Pancreas (tissue), 10 donors: Measurements from ENCODE around the gene COL3A1. TPM values are rescaled to one million over a fixed set of nuclear protein-coding genes. Genes with fewer than 3 reads are reported as not detected.
A peak's percentile ranks its signal among the peaks of the same experiment; 100 is the strongest.

Experiments
- ATAC-seq, 4 donors: fragments of 200-7000 bp; cut with Tn5 transposase; one replicate each; pipeline versions ENCODE4 v1.8.0 to v1.9.1; 2020; ENCODE audit warnings: mild to moderate bottlenecking in 4 of 4, moderate library complexity in 4 of 4
- DNase-seq, 6 donors: peaks; one replicate each; pipeline ENCODE4 v3.0.0-alpha.2; 2020
- FAIRE-seq: peaks from 2 replicates; lab custom pipeline; 2012; peaks lifted over from hg19 to GRCh38; lab: Jason Lieb, UNC
- H3K27ac ChIP-seq, 4 donors: fragments of 200-600 bp; sonication (generic); 1 replicate in 3 of 4; 2 replicates in 1 of 4; pipeline versions ENCODE4 v1.5.0 to v1.8.0; 2020
- H3K27me3 ChIP-seq, 4 donors: fragments of 200-600 bp; one replicate each; pipeline ENCODE4 v1.8.0; 2021
- H3K36me3 ChIP-seq, 3 donors: fragments of 200-600 bp; sonication (generic) in 1 of 3; one replicate each; pipeline versions ENCODE4 v1.5.0 to v1.8.0; 2020 to 2021
- H3K4me1 ChIP-seq, 3 donors: fragments of 200-600 bp; one replicate each; pipeline ENCODE4 v1.8.0; 2021
- H3K4me3 ChIP-seq, 4 donors: fragments of 200-600 bp; sonication (generic) in 2 of 4; one replicate each; pipeline versions ENCODE4 v1.5.0 to v1.8.0; 2020 to 2021
- H3K9me3 ChIP-seq, 4 donors: fragments of 200-600 bp; one replicate each; pipeline ENCODE4 v1.8.0; 2021
- CTCF ChIP-seq, 4 donors: fragments of 200-600 bp; sonication (generic) in 3 of 4; IDR thresholded peaks; one replicate each; pipeline versions ENCODE4 v1.5.0 to v1.8.0; 2021; ENCODE audit warnings: antibody characterized with exemption in 4 of 4
- WGBS, 2 donors: extraction: QIAGEN DNeasy Blood & Tissue Kit; methylation state at CpG; one replicate each; pipeline ENCODE4 v1.1.7; 2013; 5-methylcytosine and 5-hydroxymethylcytosine counted together
- intact Hi-C, 3 donors: fragments of 100-400 bp; cut with DNase I; formaldehyde crosslinking; loops; one replicate each; pipeline versions ENCODE4 v1.11.1 to v1.14.2; 2022
- polyA plus RNA-seq, 2 donors: library from polyadenylated mRNA; stranded (reverse); fragments of 200-250 nt; gene quantifications; one replicate each; pipeline ENCODE4 v1.2.3, GENCODE V29; 2013
- total RNA-seq, 6 donors: library from RNA; stranded (reverse); fragmentation: NEBNext Ultra II Directional in 4 of 6; extraction: Animal tissue kit (Norgen Biotek cat#: 25700) in 4 of 6; gene quantifications; one replicate each; pipeline versions ENCODE4 v1.2.1 to v1.2.4, GENCODE V29; 2021 to 2023
- donor health status: healthy with polysubstance abuse.
- donor health status: DM: no; HTN: no; CAD: no; lungs with moderate emphysema.
- donor health status: DM: no; HTN: no; CAD: no.
- donor health status: control.
- donor health status: control.
- donor health status: Bipolar disorder and iron deficiency.
- donor health status: DM: yes; HTN: yes; CAD: no.
- donor health status: DM: no; HTN: no; CAD: no.
- donor health status: DM: no; HTN: no; CAD: no.
- donor health status: DM: yes; HTN: yes; CAD: no.

Gene COL3A1
- total and polyA plus RNA-seq, 8 donors = 10.6 to 746 (median 15.3) TPM

GRCh38 chr2:189012351-189012750 is 38.2 kb downstream of the COL3A1 start:
- intact Hi-C loops = no loop called here
- FAIRE-seq = no peak
- Histone ChIP-seq H3K36me3 (no peaks in the 10 kb centered on the region), H3K4me1 (peaks cover 6 to 12% (median 6%) of the 10 kb centered on the region in 3 donors), H3K27ac (no peak overlapping the region), H3K27me3 (no peaks in the 10 kb centered on the region), H3K9me3 (no peaks in the 10 kb centered on the region), H3K4me3 (no peak overlapping the region)
- no peak for ATAC-seq
- WGBS, 2 donors = 81 to 87% methylated on average over 1 of the region's 1 CpG
- DNase-seq = no peak
- no peak for TF ChIP-seq CTCF (IDR thresholded peaks at IDR 0.05)

- Histone ChIP-seq H3K27ac (no peak overlapping the region), H3K4me3 (no peak overlapping the region), H3K9me3 (no peaks in the 10 kb centered on the region), H3K36me3 (no peaks in the 10 kb centered on the region), H3K27me3 (no peaks in the 10 kb centered on the region), H3K4me1 (peaks cover 6 to 12% (median 6%) of the 10 kb centered on the region in 3 donors)
- no peak for FAIRE-seq
- intact Hi-C loops = no loop called here
- WGBS, 2 donors = 91 to 95% methylated on average over 3 of the region's 3 CpGs
- DNase-seq = no peak
- TF ChIP-seq CTCF (IDR thresholded peaks at IDR 0.05) = no peak
- no peak for ATAC-seq
These were observed 38.9 kb downstream of the COL3A1 start for GRCh38 chr2:189013031-189013430.

GRCh38 chr2:189013671-189014448 is 39.7 kb downstream of the COL3A1 start:
- WGBS, 2 donors = 80 to 83% methylated on average over 2 of the region's 2 CpGs
- ATAC-seq (peak in 1 of 4 donors; percentile 5), FAIRE-seq (no peak), DNase-seq (no peak)
- intact Hi-C loops = no loop called here
- Histone ChIP-seq H3K27ac (peak overlapping the region in 1 of 4 donors; percentile 43), H3K4me3 (no peak overlapping the region), H3K9me3 (no peaks in the 10 kb centered on the region), H3K4me1 (peaks cover 6 to 12% (median 6%) of the 10 kb centered on the region in 3 donors), H3K36me3 (no peaks in the 10 kb centered on the region), H3K27me3 (no peaks in the 10 kb centered on the region)
- TF ChIP-seq CTCF (IDR thresholded peaks at IDR 0.05) = no peak

- WGBS, 2 donors = 48 to 51% methylated on average over 2 of the region's 2 CpGs
- DNase-seq = no peak
- Histone ChIP-seq H3K27me3 (no peaks in the 10 kb centered on the region), H3K36me3 (no peaks in the 10 kb centered on the region), H3K4me3 (no peak overlapping the region), H3K27ac (peak overlapping the region in 2 of 4 donors; percentile 1 to 43), H3K9me3 (no peaks in the 10 kb centered on the region), H3K4me1 (peaks cover 6 to 12% (median 6%) of the 10 kb centered on the region in 3 donors)
- intact Hi-C loops = no loop called here
- TF ChIP-seq CTCF (IDR thresholded peaks at IDR 0.05) = no peak
- FAIRE-seq = no peak
- ATAC-seq = peak; percentile 70 to 90 (median 85)
These were observed 40.4 kb downstream of the COL3A1 start for GRCh38 chr2:189014449-189015138.
